Naive thymus-derived CD4-positive, alpha-beta T cell (primary cell): ENCODE measurements around the gene MNX1. TPM values are rescaled to one million over a fixed set of nuclear protein-coding genes. Genes with fewer than 3 reads are reported as not detected.
A peak's percentile ranks its signal among the peaks of the same experiment; 100 is the strongest.

ENCODE experiments used
- ATAC-seq: fragments of 150-1000 bp; cut with Tn5 transposase; 2 replicates; pipeline ENCODE4 v1.10.0; 2021; ENCODE audit warnings: mild to moderate bottlenecking, moderate library complexity
- CTCF ChIA-PET: fragments of 350-600 bp; sonication (Branson Sonifier 250); formaldehyde crosslinking; loops from one replicate; lab custom pipeline; 2021; ENCODE audit warnings: antibody characterized with exemption; lab: Charles Lee
- POLR2A ChIA-PET: fragments of 350-600 bp; sonication (Branson Sonifier 250); formaldehyde crosslinking; loops from one replicate; lab custom pipeline; 2021; ENCODE audit warnings: antibody characterized with exemption, inconsistent platforms; lab: Charles Lee
- DNase-seq, 9 donors: peaks; one replicate each; pipeline versions ENCODE4 v3.0.0 to v3.0.0-alpha.2; 2020 to 2022; ENCODE audit warnings: mixed read lengths in 1 of 9
- H3K27ac ChIP-seq: one replicate; pipeline ENCODE4 v1.7.0; 2013; ENCODE audit warnings: mild to moderate bottlenecking, low read depth, low read length, moderate library complexity
- H3K27me3 ChIP-seq, 2 donors: one replicate each; pipeline ENCODE4 v1.7.0; 2013; ENCODE audit warnings: low read length in 2 of 2, mild to moderate bottlenecking in 2 of 2, moderate library complexity in 2 of 2; ENCODE audit not compliant: control insufficient read depth in 2 of 2, insufficient read depth in 2 of 2
- H3K36me3 ChIP-seq, 3 experiments: 1 replicate in 2 of 3; 2 replicates in 1 of 3; pipeline ENCODE4 v1.7.0; 2013; ENCODE audit warnings: low read length in 3 of 3, mild to moderate bottlenecking in 3 of 3, moderate library complexity in 1 of 3; ENCODE audit not compliant: insufficient read depth in 3 of 3, control insufficient read depth in 2 of 3
- H3K4me1 ChIP-seq, 2 donors: one replicate each; pipeline ENCODE4 v1.7.0; 2013; ENCODE audit warnings: low read length in 2 of 2, mild to moderate bottlenecking in 2 of 2, moderate library complexity in 1 of 2; ENCODE audit not compliant: control insufficient read depth in 2 of 2, insufficient read depth in 2 of 2
- H3K4me3 ChIP-seq: 2 replicates; pipeline ENCODE4 v1.7.0; 2013; ENCODE audit warnings: mild to moderate bottlenecking, low read length
- H3K9me3 ChIP-seq, 3 experiments: 1 replicate in 2 of 3; 2 replicates in 1 of 3; pipeline ENCODE4 v1.7.0; 2013; ENCODE audit warnings: low read length in 3 of 3; ENCODE audit not compliant: control insufficient read depth in 2 of 3
- H3K27ac Mint-ChIP-seq, 9 donors: one replicate each; pipeline ENCODE4 v1.8.0; 2020 to 2022; ENCODE audit warnings: mixed read lengths in 9 of 9, mild to moderate bottlenecking in 8 of 9, moderate library complexity in 5 of 9, inconsistent platforms in 2 of 9
- H3K27me3 Mint-ChIP-seq, 5 donors: one replicate each; pipeline ENCODE4 v1.8.0; 2021 to 2022; ENCODE audit warnings: mixed read lengths in 5 of 5, mild to moderate bottlenecking in 1 of 5
- H3K36me3 Mint-ChIP-seq, 5 donors: one replicate each; pipeline ENCODE4 v1.8.0; 2020 to 2022; ENCODE audit warnings: mixed read lengths in 5 of 5, mild to moderate bottlenecking in 3 of 5, inconsistent platforms in 1 of 5
- H3K4me1 Mint-ChIP-seq, 7 donors: one replicate each; pipeline ENCODE4 v1.8.0; 2020 to 2022; ENCODE audit warnings: mixed read lengths in 7 of 7, mild to moderate bottlenecking in 3 of 7, inconsistent platforms in 1 of 7
- H3K4me3 Mint-ChIP-seq, 10 donors: one replicate each; pipeline ENCODE4 v1.8.0; 2020 to 2022; ENCODE audit warnings: mild to moderate bottlenecking in 10 of 10, mixed read lengths in 10 of 10, moderate library complexity in 6 of 10, inconsistent platforms in 2 of 10
- H3K9me3 Mint-ChIP-seq, 11 donors: one replicate each; pipeline ENCODE4 v1.8.0; 2020 to 2022; ENCODE audit warnings: mixed read lengths in 11 of 11, mild to moderate bottlenecking in 4 of 11, inconsistent platforms in 1 of 11, moderate library complexity in 1 of 11
- intact Hi-C, 2 donors: fragments of 100-400 bp; cut with micrococcal nuclease; formaldehyde crosslinking; loops; one replicate each; pipeline ENCODE4 v1.15.1; 2023
- polyA plus RNA-seq, 2 donors: library from polyadenylated mRNA; unstranded; fragments of 300-500 nt; fragmentation: Illumina TruSeq; gene quantifications; one replicate each; pipeline ENCODE4 v1.2.3, GENCODE V29; 2021
- total RNA-seq, 6 experiments: library from RNA in 5 of 6; stranded (reverse) in 5 of 6; gene quantifications; 1 replicate in 5 of 6; 2 replicates in 1 of 6; pipeline ENCODE4 v1.2.3 and lab custom pipeline; 2021 to 2026

MNX1 gene
- total and polyA plus RNA-seq, 7 experiments from 2014 or later = not detected

- Histone ChIP-seq H3K4me1 (no peaks in the 10 kb centered on the region), H3K27me3 (no peaks in the 10 kb centered on the region), H3K4me3 (no peak overlapping the region), H3K9me3 (peaks cover 0 to 12% (median 0%) of the 10 kb centered on the region in 3 experiments), H3K27ac (no peak overlapping the region), H3K36me3 (no peaks in the 10 kb centered on the region)
- Mint-ChIP-seq H3K36me3 (peaks cover 4 to 40% (median 10%) of the 10 kb centered on the region in 5 donors), H3K27me3 (no peaks in the 10 kb centered on the region), H3K9me3 (peaks cover 3 to 19% (median 10%) of the 10 kb centered on the region in 11 donors), H3K27ac (no peak overlapping the region), H3K4me1 (peaks cover 0 to 2% (median 0%) of the 10 kb centered on the region in 7 donors), H3K4me3 (no peak overlapping the region)
- ChIA-PET POLR2A (interaction anchor here (0.6 kb wide), 1 partner anchor 30 kb away, joined by 4 read pairs; no protein-coding TSS in a partner anchor), CTCF (interaction anchor here (1.3 kb wide), 1 partner anchor 10 kb away, joined by 5 read pairs; no protein-coding TSS in a partner anchor)
- intact Hi-C loops = loop anchor here in 1 of 2 donors (10.0 kb wide), 1 partner anchor 276 kb away; no protein-coding TSS in a partner anchor
- DNase-seq (no peak), ATAC-seq (no peak)
Observed at GRCh38 chr7:156979007-156979606, 31.4 kb downstream of the MNX1 start.

GRCh38 chr7:156975620-156976019 is 34.8 kb downstream of the MNX1 start:
- Histone ChIP-seq H3K9me3 (peaks cover 0 to 12% (median 0%) of the 10 kb centered on the region in 3 experiments), H3K4me1 (no peaks in the 10 kb centered on the region), H3K27ac (no peak overlapping the region), H3K27me3 (no peaks in the 10 kb centered on the region), H3K36me3 (peaks cover 0 to 15% (median 0%) of the 10 kb centered on the region in 3 experiments), H3K4me3 (no peak overlapping the region)
- peaks cover 0 to 2% (median 0%) of the 10 kb centered on the region in 7 donors for H3K4me1 Mint-ChIP-seq
- peaks cover 3 to 18% (median 9%) of the 10 kb centered on the region in 11 donors for H3K9me3 Mint-ChIP-seq
- no peak overlapping the region for H3K4me3 Mint-ChIP-seq
- no peak for ATAC-seq
- H3K36me3 Mint-ChIP-seq = peaks cover 0 to 42% (median 10%) of the 10 kb centered on the region in 5 donors
- intact Hi-C loops = loop anchor here in 1 of 2 donors (10.0 kb wide), 1 partner anchor 279 kb away; no protein-coding TSS in a partner anchor
- no peak overlapping the region for H3K27ac Mint-ChIP-seq
- CTCF ChIA-PET = no interaction called here
- no peaks in the 10 kb centered on the region for H3K27me3 Mint-ChIP-seq
- DNase-seq = no peak
- POLR2A ChIA-PET = no interaction called here

- H3K27me3 Mint-ChIP-seq = no peaks in the 10 kb centered on the region
- POLR2A ChIA-PET = no interaction called here
- H3K9me3 ChIP-seq = no peaks in the 10 kb centered on the region
- peaks cover 0 to 55% (median 8%) of the 10 kb centered on the region in 3 experiments for H3K36me3 ChIP-seq
- peaks cover 4 to 24% (median 8%) of the 10 kb centered on the region in 5 donors for H3K36me3 Mint-ChIP-seq
- ATAC-seq (peak; percentile 52), DNase-seq (peak in 4 of 9 donors; percentile 11 to 26 (median 16))
- CTCF ChIA-PET = interaction anchor here (0.6 to 1.3 kb wide), 5 partner anchors 8 to 372 kb away, joined by 3 to 7 read pairs (median 3); no protein-coding TSS in a partner anchor
- no peaks in the 10 kb centered on the region for H3K9me3 Mint-ChIP-seq
- H3K4me3 ChIP-seq = no peak overlapping the region
- H3K27ac ChIP-seq = no peak overlapping the region
- peak overlapping the region in 1 of 9 donors; percentile 59 for H3K27ac Mint-ChIP-seq
- H3K4me1 Mint-ChIP-seq = no peaks in the 10 kb centered on the region
- no peaks in the 10 kb centered on the region for H3K4me1 ChIP-seq
- H3K27me3 ChIP-seq = no peaks in the 10 kb centered on the region
- no peak overlapping the region for H3K4me3 Mint-ChIP-seq
- intact Hi-C loops = loop anchor here (1.0 to 10.0 kb wide), 5 partner anchors 280 to 417 kb away; no protein-coding TSS in a partner anchor
Observed at GRCh38 chr7:156969972-156970420, 40.5 kb downstream of the MNX1 start.

- H3K9me3 ChIP-seq = no peaks in the 10 kb centered on the region
- ATAC-seq = no peak
- Mint-ChIP-seq H3K27me3 (no peaks in the 10 kb centered on the region), H3K27ac (no peak overlapping the region), H3K4me3 (no peak overlapping the region), H3K4me1 (no peaks in the 10 kb centered on the region), H3K9me3 (no peaks in the 10 kb centered on the region), H3K36me3 (peaks cover 6 to 33% (median 10%) of the 10 kb centered on the region in 5 donors)
- H3K27ac ChIP-seq = no peak overlapping the region
- no peak for DNase-seq
- ChIA-PET CTCF (interaction anchor here (0.9 kb wide), 1 partner anchor 303 kb away, joined by 3 read pairs; no protein-coding TSS in a partner anchor), POLR2A (no interaction called here)
- no peak overlapping the region for H3K4me3 ChIP-seq
- intact Hi-C loops = no loop called here
- H3K36me3 ChIP-seq = peaks cover 0 to 73% (median 22%) of the 10 kb centered on the region in 3 experiments
- H3K27me3 ChIP-seq = no peaks in the 10 kb centered on the region
- no peaks in the 10 kb centered on the region for H3K4me1 ChIP-seq
Observed at GRCh38 chr7:156968183-156968582, 42.3 kb downstream of the MNX1 start.

- H3K27ac ChIP-seq = no peak overlapping the region
- H3K27me3 ChIP-seq = no peaks in the 10 kb centered on the region
- H3K4me3 ChIP-seq = no peak overlapping the region
- Mint-ChIP-seq H3K4me3 (no peak overlapping the region), H3K4me1 (peaks cover 0 to 3% (median 0%) of the 10 kb centered on the region in 7 donors), H3K9me3 (no peaks in the 10 kb centered on the region), H3K27me3 (no peaks in the 10 kb centered on the region), H3K27ac (peak overlapping the region in 1 of 9 donors; percentile 24), H3K36me3 (peaks cover 13 to 48% (median 16%) of the 10 kb centered on the region in 5 donors)
- H3K9me3 ChIP-seq = no peaks in the 10 kb centered on the region
- CTCF ChIA-PET = interaction anchor here (0.6 kb wide), 1 partner anchor 1375 kb away, joined by 6 read pairs; no protein-coding TSS in a partner anchor
- intact Hi-C loops = no loop called here
- no peaks in the 10 kb centered on the region for H3K4me1 ChIP-seq
- POLR2A ChIA-PET = no interaction called here
- H3K36me3 ChIP-seq = peaks cover 0 to 84% (median 28%) of the 10 kb centered on the region in 3 experiments
- ATAC-seq (no peak), DNase-seq (no peak)
Observed at GRCh38 chr7:156966387-156966786, 44.1 kb downstream of the MNX1 start.

GRCh38 chr7:156964971-156965370 is 45.5 kb downstream of the MNX1 start:
- no peaks in the 10 kb centered on the region for H3K27me3 Mint-ChIP-seq
- ChIA-PET CTCF (no interaction called here), POLR2A (no interaction called here)

More at GRCh38 chr7:156964971-156965370, 45.5 kb downstream of the MNX1 start:
- H3K27ac Mint-ChIP-seq = no peak overlapping the region
- ATAC-seq = no peak
- H3K4me1 ChIP-seq = no peaks in the 10 kb centered on the region
- H3K9me3 ChIP-seq = no peaks in the 10 kb centered on the region
- intact Hi-C loops = no loop called here
- H3K4me3 Mint-ChIP-seq = no peak overlapping the region
- H3K4me3 ChIP-seq = no peak overlapping the region
- no peaks in the 10 kb centered on the region for H3K27me3 ChIP-seq
- peaks cover 0 to 16% (median 0%) of the 10 kb centered on the region in 7 donors for H3K4me1 Mint-ChIP-seq
- no peaks in the 10 kb centered on the region for H3K9me3 Mint-ChIP-seq
- no peak overlapping the region for H3K27ac ChIP-seq
- DNase-seq = no peak
- H3K36me3 ChIP-seq = peaks cover 0 to 89% (median 41%) of the 10 kb centered on the region in 3 experiments
- peaks cover 20 to 63% (median 28%) of the 10 kb centered on the region in 5 donors for H3K36me3 Mint-ChIP-seq
